ENCODE measurements around the gene IL4R. TPM values are rescaled to one million over a fixed set of nuclear protein-coding genes. Genes with fewer than 3 reads are reported as not detected.

IL4R gene
- total RNA-seq, 1 experiment from 2014 or later: 32.6 TPM

DNA sequence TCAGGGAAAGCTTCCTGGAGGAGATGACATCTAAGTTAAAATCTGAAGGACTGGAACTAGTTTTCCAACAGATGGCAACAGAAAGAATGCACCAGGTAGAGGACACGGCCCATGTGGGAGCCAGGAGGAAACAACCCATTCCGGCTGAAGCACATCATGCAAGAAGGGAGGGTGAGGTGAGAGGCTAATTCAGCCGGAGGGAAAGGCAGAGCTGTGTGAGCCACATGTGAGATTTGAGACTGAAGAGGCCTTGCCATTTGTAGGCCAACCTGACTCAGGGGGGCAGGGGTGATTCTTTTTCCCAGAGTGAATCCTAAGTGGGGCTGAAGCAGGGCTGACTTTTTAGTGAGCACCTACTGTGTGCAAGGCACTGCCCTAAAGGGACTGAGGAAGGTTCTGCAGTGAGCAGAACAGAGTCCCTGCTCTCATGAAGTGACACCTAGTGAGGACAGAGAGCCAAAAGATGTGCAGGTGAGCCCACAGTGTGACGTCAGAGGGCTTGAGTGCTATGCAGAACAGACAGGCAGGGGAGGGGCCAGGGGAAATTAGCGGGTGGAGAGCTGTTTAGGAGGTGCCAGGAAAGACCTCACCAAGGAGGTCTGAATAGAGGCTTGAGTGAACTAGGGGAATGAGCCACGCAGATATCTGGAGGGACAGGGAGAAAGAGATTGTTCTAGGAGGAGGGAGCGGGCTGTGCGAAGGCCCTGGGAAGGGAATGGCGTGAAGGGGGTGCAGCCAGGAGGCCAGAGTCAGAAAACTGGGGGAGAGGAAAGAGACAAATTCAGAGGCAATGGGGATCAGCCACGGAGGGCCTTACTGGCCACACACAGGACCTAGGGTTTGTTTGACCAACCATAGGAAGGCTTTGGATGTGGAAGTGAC is 68.4 kb downstream of the IL4R start:
- intact Hi-C loops (cut with micrococcal nuclease; ENCODE audit: unreplicated experiment): no loop called here
- H3K4me3 Mint-ChIP-seq (ENCODE audit: unreplicated experiment): no peak overlapping the region
- peaks cover 9% of the 10 kb centered on the region for H3K27me3 Mint-ChIP-seq (ENCODE audit: insufficient read depth, unreplicated experiment)
- TF ChIP-seq, protein P1, sequence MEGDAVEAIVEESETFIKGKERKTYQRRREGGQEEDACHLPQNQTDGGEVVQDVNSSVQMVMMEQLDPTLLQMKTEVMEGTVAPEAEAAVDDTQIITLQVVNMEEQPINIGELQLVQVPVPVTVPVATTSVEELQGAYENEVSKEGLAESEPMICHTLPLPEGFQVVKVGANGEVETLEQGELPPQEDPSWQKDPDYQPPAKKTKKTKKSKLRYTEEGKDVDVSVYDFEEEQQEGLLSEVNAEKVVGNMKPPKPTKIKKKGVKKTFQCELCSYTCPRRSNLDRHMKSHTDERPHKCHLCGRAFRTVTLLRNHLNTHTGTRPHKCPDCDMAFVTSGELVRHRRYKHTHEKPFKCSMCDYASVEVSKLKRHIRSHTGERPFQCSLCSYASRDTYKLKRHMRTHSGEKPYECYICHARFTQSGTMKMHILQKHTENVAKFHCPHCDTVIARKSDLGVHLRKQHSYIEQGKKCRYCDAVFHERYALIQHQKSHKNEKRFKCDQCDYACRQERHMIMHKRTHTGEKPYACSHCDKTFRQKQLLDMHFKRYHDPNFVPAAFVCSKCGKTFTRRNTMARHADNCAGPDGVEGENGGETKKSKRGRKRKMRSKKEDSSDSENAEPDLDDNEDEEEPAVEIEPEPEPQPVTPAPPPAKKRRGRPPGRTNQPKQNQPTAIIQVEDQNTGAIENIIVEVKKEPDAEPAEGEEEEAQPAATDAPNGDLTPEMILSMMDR (IDR thresholded peaks at IDR 0.05; ENCODE audit: insufficient read depth in 1 of 2, low read depth in 1 of 2, low read length in 1 of 2, severe bottlenecking in 1 of 2, unreplicated experiment in 1 of 2): no peak
- POLR2A ChIA-PET: no interaction called here
- no peaks in the 10 kb centered on the region for H3K27me3 ChIP-seq (replicated peaks; ENCODE audit: control insufficient read depth, insufficient read depth, low read length)
- H3K36me3 Mint-ChIP-seq (ENCODE audit: insufficient read depth, unreplicated experiment): no peaks in the 10 kb centered on the region
- no peaks in the 10 kb centered on the region for H3K4me1 Mint-ChIP-seq (ENCODE audit: low read depth, unreplicated experiment)
- DNase-seq: no peak
- H3K4me1 ChIP-seq: no peaks in the 10 kb centered on the region
- H3K9me3 Mint-ChIP-seq (ENCODE audit: unreplicated experiment): no peaks in the 10 kb centered on the region
- CTCF ChIA-PET: no interaction called here
- no peak overlapping the region for H3K4me3 ChIP-seq (ENCODE audit: low read depth, low read length)
- H3K9me3 ChIP-seq: no peaks in the 10 kb centered on the region
- no peaks in the 10 kb centered on the region for H3K36me3 ChIP-seq (ENCODE audit: control insufficient read depth, insufficient read depth, low read length)
- no peak overlapping the region for H3K27ac Mint-ChIP-seq (ENCODE audit: unreplicated experiment)
- BruUV-seq (replicated peaks): no TSS peak

DNA sequence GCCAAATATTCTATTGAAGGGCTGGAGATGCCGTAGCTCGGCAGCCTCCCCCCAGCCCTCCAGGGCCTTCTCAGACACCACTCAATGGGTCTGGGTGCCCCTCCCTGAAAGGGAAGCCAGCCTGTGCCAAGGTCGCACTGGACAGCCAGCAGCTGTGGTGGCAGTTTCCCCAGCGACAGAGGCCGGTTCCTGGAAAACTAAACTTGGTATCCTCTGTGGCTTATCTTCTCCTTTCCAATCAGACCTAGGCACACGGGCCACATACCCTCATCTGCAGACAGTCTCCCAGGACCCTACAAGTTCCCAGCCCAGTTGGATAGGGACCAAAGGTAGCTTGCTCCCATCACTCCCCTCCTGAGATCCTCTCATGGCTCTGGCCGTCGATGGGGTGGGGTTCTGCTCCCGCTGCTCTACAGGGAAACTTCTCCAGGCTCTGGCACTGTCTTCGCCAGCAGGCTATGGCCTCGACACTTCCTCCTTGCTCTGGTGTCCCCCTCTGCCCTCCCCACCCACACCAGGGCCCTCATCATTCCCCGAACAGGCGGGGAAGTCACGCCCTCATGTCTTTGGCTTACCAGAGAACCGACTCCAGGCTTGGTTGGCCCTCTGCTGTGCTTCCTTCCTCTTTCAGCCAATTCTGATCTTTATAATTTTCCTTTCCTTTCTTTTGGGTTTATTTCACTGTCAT is 69.9 kb downstream of the IL4R start:
- Histone ChIP-seq H3K36me3 (ENCODE audit: control insufficient read depth, insufficient read depth, low read length) (no peaks in the 10 kb centered on the region), H3K4me1 (no peaks in the 10 kb centered on the region), H3K27me3 (replicated peaks; ENCODE audit: control insufficient read depth, insufficient read depth, low read length) (no peaks in the 10 kb centered on the region), H3K9me3 (no peaks in the 10 kb centered on the region), H3K4me3 (ENCODE audit: low read depth, low read length) (no peak overlapping the region)
- no peak overlapping the region for H3K4me3 Mint-ChIP-seq (ENCODE audit: unreplicated experiment)
- TF ChIP-seq, protein P1 (IDR thresholded peaks at IDR 0.05; ENCODE audit: insufficient read depth in 1 of 2, low read depth in 1 of 2, low read length in 1 of 2, severe bottlenecking in 1 of 2, unreplicated experiment in 1 of 2): no peak
- H3K9me3 Mint-ChIP-seq (ENCODE audit: unreplicated experiment): no peaks in the 10 kb centered on the region
- intact Hi-C loops (cut with micrococcal nuclease; ENCODE audit: unreplicated experiment): no loop called here
- peaks cover 9% of the 10 kb centered on the region for H3K27me3 Mint-ChIP-seq (ENCODE audit: insufficient read depth, unreplicated experiment)
- no peaks in the 10 kb centered on the region for H3K36me3 Mint-ChIP-seq (ENCODE audit: insufficient read depth, unreplicated experiment)
- BruUV-seq (replicated peaks): no TSS peak
- POLR2A ChIA-PET: no interaction called here
- DNase-seq: no peak
- H3K4me1 Mint-ChIP-seq (ENCODE audit: low read depth, unreplicated experiment): no peaks in the 10 kb centered on the region
- H3K27ac Mint-ChIP-seq (ENCODE audit: unreplicated experiment): no peak overlapping the region
- CTCF ChIA-PET: no interaction called here

DNA sequence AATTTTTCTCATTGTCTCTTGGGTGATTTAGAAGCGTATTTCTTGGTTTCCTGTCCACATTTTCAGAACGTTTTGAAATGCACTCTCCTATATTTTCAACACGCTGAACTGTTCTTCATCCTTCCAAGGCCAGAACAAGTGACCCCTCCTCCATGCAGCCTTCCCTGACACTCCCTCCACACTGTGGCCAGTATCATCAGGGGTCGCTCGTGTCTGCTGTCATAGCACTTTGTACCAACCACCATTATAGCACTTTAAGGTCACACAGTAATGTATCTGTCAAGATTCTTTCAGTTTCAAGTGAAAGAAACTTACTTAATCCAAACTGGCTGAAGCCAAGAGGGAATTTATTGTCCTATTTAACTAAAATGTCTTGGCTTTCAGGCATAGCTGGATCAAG is 70.7 kb downstream of the IL4R start:
- Histone ChIP-seq H3K9me3 (no peaks in the 10 kb centered on the region), H3K27me3 (replicated peaks; ENCODE audit: control insufficient read depth, insufficient read depth, low read length) (no peaks in the 10 kb centered on the region), H3K4me3 (ENCODE audit: low read depth, low read length) (no peak overlapping the region), H3K36me3 (ENCODE audit: control insufficient read depth, insufficient read depth, low read length) (no peaks in the 10 kb centered on the region), H3K4me1 (no peaks in the 10 kb centered on the region)
- H3K9me3 Mint-ChIP-seq (ENCODE audit: unreplicated experiment): no peaks in the 10 kb centered on the region
- no peaks in the 10 kb centered on the region for H3K36me3 Mint-ChIP-seq (ENCODE audit: insufficient read depth, unreplicated experiment)
- intact Hi-C loops (cut with micrococcal nuclease; ENCODE audit: unreplicated experiment): no loop called here
- no peak overlapping the region for H3K27ac Mint-ChIP-seq (ENCODE audit: unreplicated experiment)
- TF ChIP-seq, protein P1 (IDR thresholded peaks at IDR 0.05; ENCODE audit: insufficient read depth in 1 of 2, low read depth in 1 of 2, low read length in 1 of 2, severe bottlenecking in 1 of 2, unreplicated experiment in 1 of 2): no peak
- H3K4me3 Mint-ChIP-seq (ENCODE audit: unreplicated experiment): no peak overlapping the region
- CTCF ChIA-PET: no interaction called here
- peaks cover 11% of the 10 kb centered on the region for H3K27me3 Mint-ChIP-seq (ENCODE audit: insufficient read depth, unreplicated experiment)
- POLR2A ChIA-PET: no interaction called here
- BruUV-seq (replicated peaks): no TSS peak
- no peak for DNase-seq
- no peaks in the 10 kb centered on the region for H3K4me1 Mint-ChIP-seq (ENCODE audit: low read depth, unreplicated experiment)

All from Caco-2 (cell line).